K562 (cell line): ENCODE results near the gene CCDC82. TPM values are rescaled to one million over a fixed set of nuclear protein-coding genes. Genes with fewer than 3 reads are reported as not detected.
A peak's percentile ranks its signal among the peaks of the same experiment; 100 is the strongest.

Experiments used
- ATAC-seq: fragments of 200-7000 bp; cut with Tn5 transposase; 3 replicates; pipeline ENCODE4 v1.9.1; 2020; ENCODE audit warnings: moderate library complexity
- BruUV-seq: library from RNA; stranded (reverse); fragments of 400-500 nt; replicated peaks from 2 replicates; lab custom pipeline; 2021; lab: Mats Ljungman, UMichigan
- CTCF ChIA-PET: fragments of 300-600 bp; formaldehyde crosslinking; extraction: SDS; loops from one replicate; lab custom pipeline; 2021; ENCODE audit warnings: low intra/inter-chr PET ratio; lab: Yijun Ruan, JAX
- POLR2A ChIA-PET: fragments of 300-600, 350-650 bp; sonication (Branson Sonifier 250); formaldehyde crosslinking; extraction: SDS; loops from one replicate; lab custom pipeline; 2021; ENCODE audit warnings: antibody characterized with exemption, inconsistent platforms; lab: Yijun Ruan, JAX
- DNase-seq, 4 experiments: peaks; one replicate each; pipeline versions ENCODE4 v3.0.0 to v3.0.0-alpha.2; 2011 to 2018; ENCODE audit warnings: low spot score in 3 of 4, mixed read lengths in 3 of 4; ENCODE audit errors: extremely low read depth in 1 of 4
- FAIRE-seq: peaks from 2 replicates; lab custom pipeline; 2011; peaks lifted over from hg19 to GRCh38; lab: Jason Lieb, UNC
- H2AFZ ChIP-seq: 2 replicates; pipeline ENCODE4 v1.6.0; 2011; ENCODE audit warnings: low read depth, low read length, control low read depth, inconsistent platforms
- H3K27ac ChIP-seq: fragments of 200-600 bp; 3 replicates; pipeline ENCODE4 v1.8.0; 2011; ENCODE audit warnings: low read depth, mild to moderate bottlenecking, control low read depth, inconsistent platforms, low read length, moderate library complexity, mixed read lengths; ENCODE audit errors: extremely low read depth
- H3K27me3 ChIP-seq, 2 experiments: fragments of 300-600 bp in 1 of 2; 2 replicates in 1 of 2; 3 replicates in 1 of 2; pipeline versions ENCODE4 v1.6.0 to v1.8.0; 2011; ENCODE audit warnings: inconsistent platforms in 2 of 2, low read length in 2 of 2, mild to moderate bottlenecking in 1 of 2, mixed read lengths in 1 of 2, moderate library complexity in 1 of 2; ENCODE audit not compliant: control insufficient read depth in 2 of 2, insufficient read depth in 2 of 2
- H3K36me3 ChIP-seq: fragments of 300-600 bp; 3 replicates; pipeline ENCODE4 v1.8.0; 2011; ENCODE audit warnings: mild to moderate bottlenecking, low read length, inconsistent platforms; ENCODE audit not compliant: control insufficient read depth, insufficient read depth
- H3K4me1 ChIP-seq, 2 experiments: fragments of 200-600 bp in 1 of 2; replicated peaks in 1 of 2; 2 replicates in 1 of 2; 3 replicates in 1 of 2; pipeline versions ENCODE4 v1.5.1 to v1.8.0; 2011; ENCODE audit warnings: inconsistent platforms in 2 of 2, low read length in 2 of 2, mild to moderate bottlenecking in 1 of 2, mixed read lengths in 1 of 2, moderate library complexity in 1 of 2; ENCODE audit not compliant: control insufficient read depth in 2 of 2, insufficient read depth in 2 of 2
- H3K4me2 ChIP-seq: 2 replicates; pipeline ENCODE4 v1.6.1; 2011; ENCODE audit warnings: low read length, control low read depth, inconsistent platforms, mixed read lengths; ENCODE audit not compliant: insufficient read depth
- H3K4me3 ChIP-seq: fragments of 200-600 bp; sonication (generic), shearing (Covaris generic); 2 replicates; pipeline ENCODE4 v1.5.1; 2016; ENCODE audit warnings: control low read depth, inconsistent platforms
- H3K79me2 ChIP-seq: fragments of 200-600 bp; 3 replicates; pipeline ENCODE4 v1.8.0; 2011; ENCODE audit warnings: low read length, inconsistent platforms; ENCODE audit not compliant: control insufficient read depth, insufficient read depth
- H3K9ac ChIP-seq, 2 experiments: 2 replicates each; pipeline versions ENCODE4 v1.6.0 to v1.6.1; 2011; ENCODE audit warnings: low read depth in 2 of 2, low read length in 2 of 2, control low read depth in 1 of 2, inconsistent platforms in 1 of 2, mild to moderate bottlenecking in 1 of 2, mixed read lengths in 1 of 2; ENCODE audit not compliant: insufficient read depth in 1 of 2
- H3K9me1 ChIP-seq: one replicate; pipeline ENCODE4 v1.6.0; 2011; ENCODE audit warnings: inconsistent platforms, mild to moderate bottlenecking, low read length, moderate library complexity; ENCODE audit not compliant: control insufficient read depth, insufficient read depth
- H3K9me3 ChIP-seq: replicated peaks from 2 replicates; pipeline ENCODE4 v1.5.1; 2011; ENCODE audit warnings: low read depth, low read length, inconsistent platforms; ENCODE audit not compliant: control insufficient read depth, insufficient read depth
- H4K20me1 ChIP-seq: replicated peaks from 2 replicates; pipeline ENCODE4 v1.6.1; 2011; ENCODE audit warnings: low read length, inconsistent platforms, mixed read lengths; ENCODE audit not compliant: control insufficient read depth, insufficient read depth
- ARID1B ChIP-seq: fragments of 450-650 bp; IDR thresholded peaks from 2 replicates; pipeline ENCODE4 v1.6.1; 2016; ENCODE audit warnings: antibody characterized with exemption, mild to moderate bottlenecking, inconsistent platforms
- DPF2 ChIP-seq: fragments of 450-650 bp; IDR thresholded peaks from 2 replicates; pipeline ENCODE4 v1.6.1; 2016
- EP300 ChIP-seq: IDR thresholded peaks from 2 replicates; pipeline ENCODE4 v1.6.1; 2012; ENCODE audit warnings: low read length, improper control_type of control experiment
- GTF2A2 ChIP-seq: IDR thresholded peaks from 2 replicates; pipeline ENCODE4 v1.6.1; 2016; ENCODE audit warnings: mild to moderate bottlenecking, missing genetic modification characterization, missing compliant biosample characterization
- SMARCE1 ChIP-seq: fragments of 450-650 bp; IDR thresholded peaks from 2 replicates; pipeline ENCODE4 v1.7.1; 2016; ENCODE audit warnings: mild to moderate bottlenecking
- TAL1 ChIP-seq: fragments of 450-650 bp; IDR thresholded peaks from 2 replicates; pipeline ENCODE4 v1.6.1; 2016; ENCODE audit warnings: mild to moderate bottlenecking
- TCF3 ChIP-seq: sonication (generic); formaldehyde crosslinking; IDR thresholded peaks from 2 replicates; pipeline ENCODE4 v1.4.0; 2020; ENCODE audit warnings: mild to moderate bottlenecking, missing genetic modification reagents
- TEAD4 ChIP-seq, 2 experiments: sonication (generic) in 1 of 2; formaldehyde crosslinking in 1 of 2; IDR thresholded peaks; 2 replicates each; pipeline versions ENCODE4 v1.6.1 to v1.8.0; 2012 to 2022; ENCODE audit warnings: borderline replicate concordance in 1 of 2, inconsistent platforms in 1 of 2, low read length in 1 of 2, mild to moderate bottlenecking in 1 of 2, missing genetic modification reagents in 1 of 2
- ZBTB11 ChIP-seq, 3 experiments: fragments of 200-800 bp in 1 of 3; fragments of 250-450 bp in 1 of 3; fragments of 450-650 bp in 1 of 3; sonication (Bioruptor Pico) in 1 of 3; sonication (Bioruptor generic) in 1 of 3; formaldehyde crosslinking in 1 of 3; IDR thresholded peaks; 2 replicates each; pipeline versions ENCODE4 v1.6.1 to v1.8.0; 2016 to 2022; ENCODE audit warnings: mild to moderate bottlenecking in 2 of 3, missing genetic modification characterization in 2 of 3, missing compliant biosample characterization in 1 of 3, moderate library complexity in 1 of 3
- ZBTB43 ChIP-seq: sonication (generic); formaldehyde crosslinking; IDR thresholded peaks from 2 replicates; pipeline ENCODE4 v1.8.0; 2023; ENCODE audit warnings: mild to moderate bottlenecking, missing genetic modification reagents
- ZFX ChIP-seq: sonication (generic); formaldehyde crosslinking; IDR thresholded peaks from 2 replicates; pipeline ENCODE4 v1.8.0; 2022; ENCODE audit warnings: mild to moderate bottlenecking, missing genetic modification reagents, moderate library complexity
- WGBS: fragments of 100-300 bp; shearing (Covaris generic); methylation state at CpG from one replicate; pipeline ENCODE4 v1.1.6; 2016; ENCODE audit warnings: low coverage, mixed read lengths; ENCODE audit not compliant: insufficient coverage; ENCODE audit errors: missing lambda C conversion rate; 5-methylcytosine and 5-hydroxymethylcytosine counted together
- in situ Hi-C: fragments of 300-500 bp; cut with MboI; formaldehyde crosslinking; loops from 4 replicates; pipeline ENCODE4 v1.15.0; 2018; ENCODE audit warnings: inconsistent platforms, mixed read lengths
- intact Hi-C: fragments of 100-400 bp; cut with micrococcal nuclease; formaldehyde crosslinking; loops from 2 replicates; pipeline ENCODE4 v1.14.2; 2022
- polyA plus RNA-seq, 8 experiments: library from polyadenylated mRNA; depleted of rRNA in 4 of 8; stranded (reverse) in 5 of 8; unstranded in 3 of 8; fragments of >200 nt; fragmentation: Nextera tagmentation in 2 of 8; fragmentation: Illumina TruSeq in 1 of 8; extraction: Ambion mirVana in 2 of 8; extraction: Trizol in 1 of 8; gene quantifications; 2 replicates each; pipeline versions ENCODE4 v1.2.1 to v1.2.3, GENCODE V29; 2011 to 2014; ENCODE audit warnings: inconsistent platforms in 1 of 8, missing spikeins in 1 of 8
- total RNA-seq, 7 experiments: library from RNA; depleted of rRNA in 6 of 7; stranded (reverse); fragments of >200 nt in 6 of 7; fragmentation: Illumina TruSeq in 2 of 7; extraction: Trizol in 2 of 7; gene quantifications; 2 replicates each; pipeline versions ENCODE4 v1.2.1 to v1.2.3, GENCODE V29; 2011 to 2021; ENCODE audit warnings: low replicate concordance in 1 of 7
- TF ChIP-seq, protein P1 (sequence below), 3 experiments: fragments of 200-800 bp in 1 of 3; sonication (Bioruptor generic) in 1 of 3; sonication (generic) in 1 of 3; formaldehyde crosslinking in 1 of 3; IDR thresholded peaks; 2 replicates each; pipeline versions ENCODE4 v1.6.1 to v1.8.0; 2016 to 2022; ENCODE audit warnings: mild to moderate bottlenecking in 2 of 3, missing compliant biosample characterization in 2 of 3, missing genetic modification characterization in 2 of 3, missing genetic modification reagents in 1 of 3

Gene CCDC82
- total and polyA plus RNA-seq, 9 of the 15 experiments (the other 6 are each of a cell fraction or from before 2014, with no cell fraction given), result 12.5 to 51.3 (median 24.5) TPM

- TF ChIP-seq, protein P1, sequence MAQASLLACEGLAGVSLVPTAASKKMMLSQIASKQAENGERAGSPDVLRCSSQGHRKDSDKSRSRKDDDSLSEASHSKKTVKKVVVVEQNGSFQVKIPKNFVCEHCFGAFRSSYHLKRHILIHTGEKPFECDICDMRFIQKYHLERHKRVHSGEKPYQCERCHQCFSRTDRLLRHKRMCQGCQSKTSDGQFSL (CRISPR knock-in tag; IDR thresholded peaks at IDR 0.05), result no peak
- TF ChIP-seq, protein P1 (tag; IDR thresholded peaks at IDR 0.05), result peak in 1 of 2 experiments; percentile 63; a peak in 1 of 4 replicates
- TF ChIP-seq ZFX (CRISPR knock-in tag), result no peak
- TF ChIP-seq ZBTB43 (CRISPR knock-in tag), result no peak
- 0 out of 2 replicates have a peak, but pooled peaks have one; percentile 22 for TF ChIP-seq GTF2A2 (tag)
Measured at GRCh38 chr11:96321091-96321490, 68.6 kb downstream of the CCDC82 start (continued).

GRCh38 chr11:96319898-96320656, 69.6 kb downstream of the CCDC82 start:
- CTCF ChIA-PET, result no interaction called here
- FAIRE-seq, result peak; percentile 83
- no peaks in the 10 kb centered on the region for H4K20me1 ChIP-seq
- TF ChIP-seq ARID1B (peak; percentile 74), TCF3 (CRISPR knock-in tag) (peak; percentile 46), SMARCE1 (peak; percentile 36; the same call in 1 of the 2 replicates), DPF2 (peak; percentile 70), TEAD4 (IDR thresholded peaks at IDR 0.05; ENCODE audit: low read length) (peak; percentile 48), TEAD4 (CRISPR knock-in tag; IDR thresholded peaks at IDR 0.05; ENCODE audit: borderline replicate concordance) (no peak), TAL1 (peak; percentile 48), ZBTB11 (CRISPR knock-in tag; IDR thresholded peaks at IDR 0.05) (0 out of 6 replicates have a peak, but pooled peaks of 1 of the 3 experiments have one; percentile 12), EP300 (peak; percentile 23; the same call in 1 of the 2 replicates)

More at GRCh38 chr11:96319898-96320656, 69.6 kb downstream of the CCDC82 start:
- ATAC-seq (peak; percentile 12; the same call in 2 of the 3 replicates), DNase-seq (peak in 1 of 4 experiments; percentile 54)
- POLR2A ChIA-PET, result interaction anchor here (0.6 to 5.5 kb wide), 7 partner anchors 8 to 72 kb away, joined by 3 to 42 read pairs (median 4); no protein-coding TSS in a partner anchor
- Histone ChIP-seq H2AFZ (peak overlapping the region; percentile 72), H3K4me3 (no peak overlapping the region), H3K79me2 (peaks cover 69% of the 10 kb centered on the region), H3K4me2 (peak overlapping the region; percentile 33; the same call in 1 of the 2 replicates), H3K9me3 (no peaks in the 10 kb centered on the region), H3K27me3 (no peaks in the 10 kb centered on the region), H3K36me3 (0 out of 3 replicates have a peak, but pooled peaks cover 3% of the 10 kb centered on the region), H3K9me1 (no peaks in the 10 kb centered on the region), H3K9ac (peak overlapping the region in 1 of 2 experiments; percentile 76; a peak in 2 of 4 replicates), H3K27ac (peak overlapping the region; percentile 91), H3K4me1 (peaks cover 11 to 86% of the 10 kb centered on the region in 2 experiments; a peak in 4 of 5 replicates)
- in situ Hi-C loops (no loop called here), intact Hi-C loops (loop anchor here (5.0 kb wide), 2 partner anchors 63 to 78 kb away; no protein-coding TSS in a partner anchor)
- WGBS, result 8% methylated on average over 2 of the region's 2 CpGs
- no TSS peak for BruUV-seq
